Colonic mucosa (tissue), 4 donors: ENCODE data around the gene ENPP7. TPM values are rescaled to one million over a fixed set of nuclear protein-coding genes. Genes with fewer than 3 reads are reported as not detected.
A peak's percentile ranks its signal among the peaks of the same experiment; 100 is the strongest.

Source experiments
- DNase-seq: peaks from one replicate; pipeline ENCODE4 v3.0.0-alpha.2; 2020
- H3K27ac ChIP-seq: fragments of 200-600 bp; one replicate; pipeline ENCODE4 v1.8.0; 2021
- H3K27me3 ChIP-seq: fragments of 200-600 bp; one replicate; pipeline ENCODE4 v1.8.0; 2021
- H3K36me3 ChIP-seq: fragments of 200-600 bp; one replicate; pipeline ENCODE4 v1.8.0; 2021
- H3K4me1 ChIP-seq: fragments of 200-600 bp; one replicate; pipeline ENCODE4 v1.8.0; 2021; ENCODE audit warnings: mild to moderate bottlenecking
- H3K4me3 ChIP-seq: fragments of 200-600 bp; one replicate; pipeline ENCODE4 v1.8.0; 2021
- H3K9ac ChIP-seq, 2 donors: one replicate each; pipeline ENCODE4 v1.7.0; 2013; ENCODE audit warnings: control low read depth in 2 of 2, low read depth in 2 of 2, low read length in 2 of 2
- H3K9me3 ChIP-seq: fragments of 200-600 bp; one replicate; pipeline ENCODE4 v1.8.0; 2021
- CTCF ChIP-seq: fragments of 200-600 bp; IDR thresholded peaks from one replicate; pipeline ENCODE4 v1.8.0; 2022; ENCODE audit warnings: antibody characterized with exemption, mild to moderate bottlenecking
- intact Hi-C: fragments of 100-400 bp; cut with DNase I; formaldehyde crosslinking; loops from one replicate; pipeline ENCODE4 v1.14.1; 2022
- microRNA-seq: library from miRNA; unstranded; fragments of <30 nt; microRNA quantifications from one replicate; pipeline ENCODE4, GENCODE V29; 2019
- total RNA-seq, 2 donors: library from RNA; stranded (reverse); fragmentation: NEBNext Ultra II Directional in 1 of 2; extraction: Animal tissue kit (Norgen Biotek cat#: 25700) in 1 of 2; gene quantifications; one replicate each; pipeline ENCODE4 v1.2.1, GENCODE V29; 2021
- donor health status: healthy.
- donor health status: DM: no; HTN: no; CAD: no.
- donor health status: DM: no; HTN: no; CAD: no.

ENPP7 gene
- total RNA-seq, 2 donors from 2014 or later: not detected

- H3K27me3 ChIP-seq: peaks cover 54% of the 10 kb centered on the region
These were observed 58.5 kb downstream of the ENPP7 start for GRCh38 chr17:79788989-79789942.

GRCh38 chr17:79789943-79790804 lies 59.4 kb downstream of the ENPP7 start:
- no peaks in the 10 kb centered on the region for H3K9me3 ChIP-seq
- H3K4me1 ChIP-seq: peaks cover 12% of the 10 kb centered on the region
- peak overlapping the region in 1 of 2 donors; percentile 12 for H3K9ac ChIP-seq
- intact Hi-C loops: loop anchor here (5.0 kb wide), 1 partner anchor 197 kb away; no protein-coding TSS in a partner anchor
- no peaks in the 10 kb centered on the region for H3K36me3 ChIP-seq
- H3K27me3 ChIP-seq: peaks cover 54% of the 10 kb centered on the region
- H3K4me3 ChIP-seq: no peak overlapping the region
- peak; percentile 78 for TF ChIP-seq CTCF
- no peak overlapping the region for H3K27ac ChIP-seq
- DNase-seq: no peak

More at GRCh38 chr17:79788989-79789942, 58.5 kb downstream of the ENPP7 start:
- no peaks in the 10 kb centered on the region for H3K36me3 ChIP-seq
- H3K4me1 ChIP-seq: peaks cover 12% of the 10 kb centered on the region
- no peak overlapping the region for H3K4me3 ChIP-seq
- H3K9me3 ChIP-seq: no peaks in the 10 kb centered on the region
- DNase-seq: no peak
- no peak for TF ChIP-seq CTCF
- H3K9ac ChIP-seq: no peak overlapping the region
- intact Hi-C loops: no loop called here
- no peak overlapping the region for H3K27ac ChIP-seq

GRCh38 chr17:79790805-79791734 lies 60.3 kb downstream of the ENPP7 start:
- H3K36me3 ChIP-seq: no peaks in the 10 kb centered on the region
- no peak for DNase-seq
- no peak for TF ChIP-seq CTCF
- H3K9me3 ChIP-seq: no peaks in the 10 kb centered on the region
- peak overlapping the region in 1 of 2 donors; percentile 2 for H3K9ac ChIP-seq
- no peak overlapping the region for H3K27ac ChIP-seq
- H3K4me3 ChIP-seq: no peak overlapping the region
- H3K27me3 ChIP-seq: peaks cover 51% of the 10 kb centered on the region
- intact Hi-C loops: loop anchor here (5.0 kb wide), 1 partner anchor 196 kb away; no protein-coding TSS in a partner anchor
- peaks cover 12% of the 10 kb centered on the region for H3K4me1 ChIP-seq

- no peaks in the 10 kb centered on the region for H3K9me3 ChIP-seq
- H3K4me1 ChIP-seq: peaks cover 12% of the 10 kb centered on the region
- TF ChIP-seq CTCF: no peak
- no peak overlapping the region for H3K27ac ChIP-seq
- intact Hi-C loops: loop anchor here (5.0 kb wide), 1 partner anchor 196 kb away; no protein-coding TSS in a partner anchor
- no peaks in the 10 kb centered on the region for H3K36me3 ChIP-seq
- DNase-seq: no peak
- H3K27me3 ChIP-seq: peaks cover 49% of the 10 kb centered on the region
- H3K4me3 ChIP-seq: no peak overlapping the region
- H3K9ac ChIP-seq: no peak overlapping the region
These were observed 61.0 kb downstream of the ENPP7 start for GRCh38 chr17:79791735-79792161.

Small RNAs within 50 kb of the gene (microRNA-seq; reads per million reads assigned to microRNA genes)
- not detected for gene MIR4739

Other genes starting within 250 kb of the ENPP7 start
- gene RBFOX3, start 119.9 kb upstream of the ENPP7 start, total RNA-seq: 1 to 10 TPM in 1 of 2 donors, not detected in 1; 6.9 TPM
- gene CBX2, start 47.2 kb downstream of the ENPP7 start, total RNA-seq: 1 to 10 TPM; 2.1 to 4.0 TPM
- 1 to 10 TPM; 5.0 to 8.1 TPM for gene CBX8, start 66.1 kb downstream of the ENPP7 start, total RNA-seq
- 10 to 100 TPM; 10.6 to 18.1 TPM for gene CBX4, start 108.5 kb downstream of the ENPP7 start, total RNA-seq